LNCAP (cell line): ENCODE results near the gene KCTD16.

ENCODE experiments used
- CTCF ChIP-seq: fragments of 450-650 bp; IDR thresholded peaks from 2 replicates; pipeline ENCODE4 v1.5.1; 2017; ENCODE audit warnings: mild to moderate bottlenecking

Gene KCTD16

GRCh38 chr5:144462577-144462976, 291.9 kb downstream of the KCTD16 start:
- TF ChIP-seq CTCF, result no peak

DNA sequence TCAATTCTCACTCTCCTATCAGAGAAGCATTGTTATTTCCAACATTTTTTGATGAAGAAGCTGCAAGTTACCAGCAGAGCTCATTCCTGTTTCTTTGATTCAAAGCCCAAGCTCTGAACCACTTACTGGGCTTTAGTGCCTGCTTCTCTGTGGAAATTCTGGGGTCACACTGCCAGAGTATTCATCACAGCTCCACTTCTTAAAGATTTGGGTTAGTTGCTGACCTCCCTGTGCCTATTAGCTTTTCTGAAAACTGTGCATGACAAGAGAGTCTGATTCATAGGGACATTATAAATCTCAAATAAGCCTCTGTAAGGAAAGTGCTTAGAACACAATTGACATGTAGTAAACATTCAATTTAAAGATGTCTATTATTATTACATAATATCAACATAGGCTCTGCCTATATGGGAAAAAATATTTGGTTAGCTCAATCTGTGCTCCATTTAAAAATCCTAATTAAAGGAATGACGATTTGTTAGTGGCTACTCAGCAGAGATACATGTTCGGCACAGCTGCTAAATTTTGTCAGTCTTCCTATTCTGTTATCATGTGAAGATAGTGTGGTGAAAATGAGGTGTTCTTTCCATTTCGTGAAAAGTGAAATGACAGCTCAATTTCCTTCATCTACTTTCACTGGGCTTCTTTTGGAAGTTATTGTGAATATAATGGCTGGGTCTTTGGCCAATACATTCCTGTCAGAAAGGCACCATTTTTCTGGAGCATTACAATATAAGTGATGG, 293.0 kb downstream of the KCTD16 start:
- no peak for TF ChIP-seq CTCF

DNA sequence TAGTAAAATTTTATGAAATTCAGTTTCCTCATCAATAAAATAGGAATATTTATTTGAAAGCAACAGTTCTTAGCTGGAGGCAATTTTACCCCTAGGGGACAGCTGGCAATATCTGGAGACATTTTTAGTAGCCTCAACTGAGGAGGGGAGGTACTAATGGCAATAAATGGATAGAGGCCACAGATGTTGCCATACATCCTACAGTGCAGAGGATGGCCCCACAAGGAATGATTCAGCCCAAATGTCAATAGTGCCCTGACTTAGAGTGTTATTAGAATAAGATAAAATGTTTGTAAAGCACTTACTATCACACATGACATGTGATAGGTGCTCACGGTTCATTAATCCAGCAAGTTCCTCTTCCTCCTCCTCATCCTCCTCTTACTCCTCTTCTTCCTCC, 293.6 kb downstream of the KCTD16 start:
- TF ChIP-seq CTCF, result no peak

GRCh38 chr5:144465441-144465840, 294.8 kb downstream of the KCTD16 start:
- no peak for TF ChIP-seq CTCF

GRCh38 chr5:144467792-144468191, 297.1 kb downstream of the KCTD16 start:
- TF ChIP-seq CTCF, result peak; percentile 39

DNA sequence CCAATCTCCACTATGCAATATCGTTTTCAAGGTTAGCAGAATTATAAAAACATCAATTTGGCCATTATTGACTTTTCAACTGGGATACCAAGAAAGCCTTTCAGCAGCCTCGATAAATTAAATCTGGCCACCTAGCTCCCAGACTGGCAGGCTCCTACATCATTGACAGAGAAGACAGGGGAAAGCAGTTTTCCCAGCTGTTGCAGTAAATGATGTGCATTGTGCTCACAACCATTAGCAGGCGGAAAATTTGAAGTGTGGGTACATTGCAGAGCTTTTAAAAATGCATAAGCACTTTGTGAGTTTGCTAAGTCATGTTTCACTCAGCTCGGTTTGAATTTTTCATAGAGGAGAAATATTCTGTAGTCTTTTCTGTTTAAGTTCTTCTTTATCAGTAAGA, 297.9 kb downstream of the KCTD16 start:
- no peak for TF ChIP-seq CTCF

DNA sequence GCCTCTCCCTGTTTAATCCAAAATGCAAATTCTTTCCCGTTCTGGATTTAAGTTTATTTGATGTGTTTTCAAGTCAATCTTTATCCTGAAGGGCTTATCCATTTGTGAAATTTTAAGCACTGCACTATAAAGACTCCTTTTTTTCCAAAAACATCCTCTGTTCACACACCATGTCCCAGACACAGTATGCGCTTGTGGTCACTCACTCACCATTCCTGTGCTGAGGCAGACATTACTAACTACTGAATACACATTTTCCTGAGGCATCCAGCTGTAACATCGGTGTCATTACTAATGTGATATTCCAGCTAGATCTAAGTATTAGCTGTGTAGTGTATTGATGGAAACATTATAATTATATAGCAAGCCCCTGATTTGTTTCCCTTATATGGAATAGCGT, 298.4 kb downstream of the KCTD16 start:
- TF ChIP-seq CTCF, result no peak

- no peak for TF ChIP-seq CTCF
Measured at GRCh38 chr5:144472221-144472620, 301.5 kb downstream of the KCTD16 start.
